Heart left ventricle (tissue), 16 donors: Measurements from ENCODE around the gene KDM3B. TPM values are rescaled to one million over a fixed set of nuclear protein-coding genes. Genes with fewer than 3 reads are reported as not detected.

Experiments used
- ATAC-seq, 4 donors: fragments of 200-7000 bp; cut with Tn5 transposase; one replicate each; pipeline ENCODE4 v1.9.1; 2020 to 2022; ENCODE audit warnings: moderate library complexity in 4 of 4, mild to moderate bottlenecking in 3 of 4, moderate number of reproducible peaks in 1 of 4
- DNase-seq, 5 donors: peaks; one replicate each; pipeline ENCODE4 v3.0.0-alpha.2; 2020
- H3K27ac ChIP-seq, 12 donors: fragments of 200-600 bp; sonication (generic) in 4 of 12; one replicate each; pipeline versions ENCODE4 v1.5.0 to v1.8.0; 2016 to 2022; ENCODE audit warnings: mild to moderate bottlenecking in 2 of 12
- H3K27me3 ChIP-seq, 9 donors: fragments of 200-600 bp; sonication (generic) in 2 of 9; one replicate each; pipeline versions ENCODE4 v1.5.1 to v1.8.0; 2016 to 2022; ENCODE audit warnings: mild to moderate bottlenecking in 3 of 9
- H3K36me3 ChIP-seq, 9 donors: fragments of 200-600 bp; sonication (generic) in 2 of 9; one replicate each; pipeline versions ENCODE4 v1.5.0 to v1.8.0; 2018 to 2022; ENCODE audit warnings: mild to moderate bottlenecking in 2 of 9
- H3K4me1 ChIP-seq, 12 donors: fragments of 200-600 bp; sonication (generic) in 4 of 12; one replicate each; pipeline versions ENCODE4 v1.5.0 to v1.8.0; 2016 to 2022; ENCODE audit warnings: mild to moderate bottlenecking in 3 of 12
- H3K4me3 ChIP-seq, 12 donors: fragments of 200-600 bp; sonication (generic) in 4 of 12; one replicate each; pipeline versions ENCODE4 v1.5.0 to v1.8.0; 2017 to 2022; ENCODE audit warnings: mild to moderate bottlenecking in 9 of 12, moderate library complexity in 4 of 12
- H3K9me3 ChIP-seq, 12 donors: fragments of 200-600 bp; sonication (generic) in 4 of 12; one replicate each; pipeline versions ENCODE4 v1.5.0 to v1.8.0; 2016 to 2022; ENCODE audit warnings: mild to moderate bottlenecking in 1 of 12
- CTCF ChIP-seq, 12 donors: fragments of 200-600 bp; sonication (generic) in 4 of 12; IDR thresholded peaks; one replicate each; pipeline versions ENCODE4 v1.5.0 to v1.8.0; 2018 to 2022; ENCODE audit warnings: antibody characterized with exemption in 12 of 12, mild to moderate bottlenecking in 5 of 12
- POLR2A ChIP-seq, 2 donors: fragments of 450-650 bp; IDR thresholded peaks; one replicate each; pipeline ENCODE4 v1.6.1; 2017; ENCODE audit warnings: antibody characterized with exemption in 2 of 2, mild to moderate bottlenecking in 2 of 2, moderate library complexity in 2 of 2
- WGBS, 4 donors: extraction: QIAGEN DNeasy Blood & Tissue Kit in 2 of 4; methylation state at CpG; one replicate each; pipeline versions ENCODE4 v1.1.5 to v1.1.7; 2013 to 2018; 5-methylcytosine and 5-hydroxymethylcytosine counted together
- intact Hi-C, 10 donors: fragments of 100-400 bp; cut with DNase I; formaldehyde crosslinking; loops; one replicate each; pipeline versions ENCODE4 v1.11.1 to v1.14.2; 2022
- polyA plus RNA-seq, 2 donors: library from polyadenylated mRNA; stranded (reverse); fragments of 200-250 nt; gene quantifications; one replicate each; pipeline ENCODE4 v1.2.3, GENCODE V29; 2013
- total RNA-seq, 9 donors: library from RNA; depleted of rRNA in 2 of 9; stranded (reverse); fragments of >200 nt in 2 of 9; fragmentation: NEBNext Ultra II Directional in 3 of 9; extraction: Animal tissue kit (Norgen Biotek cat#: 25700) in 3 of 9; gene quantifications; one replicate each; pipeline versions ENCODE4 v1.1.0 to v1.2.4, GENCODE V29; 2016 to 2023
- donor health status: ischemic (EF 13 %, LVEDD 7.1; RV severe dilation, severe dysfunction).
- donor health status: healthy with polysubstance abuse.
- donor health status: DM: no; HTN: yes; CAD: no.
- donor health status: DM: no; HTN: no; CAD: no.
- donor health status: ischemic (EF 25% LVEDD 6.9; RV normal size, moderate dysfunction).
- donor health status: ischemic (EF 25% LVEDD 5.7; RV mildly dilated, moderate dysfunction).
- donor health status: healthy.
- donor health status: DM: yes; HTN: yes; CAD: no.
- donor health status: ischemic (EF 35%, LVEDD 5.7; RV mildly dilated, moderate dysfunction).
- donor health status: nonischemic (EF 11% LVEDD 7.7; RV severe dilation, severe dysfunction).
- donor health status: DM: yes; HTN: yes; CAD: no.
- donor health status: PGD.
- donor health status: ischemic (EF 29% LVEDD 5.4; RV normal size, mild dysfunction).
- donor health status: nonischemic (EF 23%, LVEDD 6.1; RV moderate dilation, normal function).

Gene KDM3B
- total and polyA plus RNA-seq, 11 donors, result 17.0 to 65.1 (median 44.8) TPM

DNA sequence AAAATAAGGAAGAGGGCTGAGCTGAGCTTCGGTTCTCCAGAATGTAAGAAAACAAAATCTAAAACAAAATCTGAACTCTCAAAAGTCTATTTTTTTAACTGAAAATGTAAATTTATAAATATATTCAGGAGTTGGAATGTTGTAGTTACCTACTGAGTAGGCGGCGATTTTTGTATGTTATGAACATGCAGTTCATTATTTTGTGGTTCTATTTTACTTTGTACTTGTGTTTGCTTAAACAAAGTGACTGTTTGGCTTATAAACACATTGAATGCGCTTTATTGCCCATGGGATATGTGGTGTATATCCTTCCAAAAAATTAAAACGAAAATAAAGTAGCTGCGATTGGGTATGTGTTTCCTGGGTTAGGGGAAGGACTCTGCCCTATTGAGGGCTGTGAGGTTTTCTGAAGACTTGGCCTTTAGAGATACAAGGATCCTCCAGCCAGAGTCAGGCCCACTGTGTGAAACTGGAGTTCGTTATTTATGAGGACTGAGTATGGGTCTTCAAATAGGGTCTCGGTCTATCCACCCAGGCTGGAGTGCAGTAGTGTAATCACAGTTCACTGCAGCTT is 116.6 kb downstream of the KDM3B start:
- ATAC-seq (no peak), DNase-seq (no peak)
- 87 to 92% (median 89%) methylated on average over 8 of the region's 8 CpGs for WGBS, 4 donors
- H3K27me3 ChIP-seq, result no peaks in the 10 kb centered on the region
- intact Hi-C loops, result loop anchor here in 2 of 10 donors (1.0 to 5.0 kb wide), 2 partner anchors 22 to 33 kb away; no protein-coding TSS in a partner anchor
- H3K4me1 ChIP-seq, result peaks cover 0 to 32% (median 22%) of the 10 kb centered on the region in 12 donors
- no peak overlapping the region for H3K27ac ChIP-seq
- H3K9me3 ChIP-seq, result no peaks in the 10 kb centered on the region
- TF ChIP-seq POLR2A (IDR thresholded peaks at IDR 0.05) (no peak), CTCF (IDR thresholded peaks at IDR 0.05) (no peak)
- H3K4me3 ChIP-seq, result peak overlapping the region in 3 of 12 donors; percentile 68 to 92 (median 81)
- peaks cover 0 to 25% (median 16%) of the 10 kb centered on the region in 9 donors for H3K36me3 ChIP-seq

GRCh38 chr5:138469540-138470321 is 117.2 kb downstream of the KDM3B start:
- 70 to 77% (median 71%) methylated on average over 7 to 8 of the region's 8 CpGs for WGBS, 4 donors
- peaks cover 0 to 25% (median 16%) of the 10 kb centered on the region in 9 donors for H3K36me3 ChIP-seq
- DNase-seq, result no peak
- no peaks in the 10 kb centered on the region for H3K27me3 ChIP-seq
- intact Hi-C loops, result loop anchor here in 1 of 10 donors (5.0 kb wide), 1 partner anchor 33 kb away; no protein-coding TSS in a partner anchor
- ATAC-seq, result peak in 2 of 4 donors; percentile 19 to 28
- H3K27ac ChIP-seq, result no peak overlapping the region
- TF ChIP-seq POLR2A (IDR thresholded peaks at IDR 0.05), result no peak
- no peak for TF ChIP-seq CTCF (IDR thresholded peaks at IDR 0.05)
- no peaks in the 10 kb centered on the region for H3K9me3 ChIP-seq
- no peak overlapping the region for H3K4me3 ChIP-seq
- H3K4me1 ChIP-seq, result peaks cover 0 to 29% (median 19%) of the 10 kb centered on the region in 12 donors

DNA sequence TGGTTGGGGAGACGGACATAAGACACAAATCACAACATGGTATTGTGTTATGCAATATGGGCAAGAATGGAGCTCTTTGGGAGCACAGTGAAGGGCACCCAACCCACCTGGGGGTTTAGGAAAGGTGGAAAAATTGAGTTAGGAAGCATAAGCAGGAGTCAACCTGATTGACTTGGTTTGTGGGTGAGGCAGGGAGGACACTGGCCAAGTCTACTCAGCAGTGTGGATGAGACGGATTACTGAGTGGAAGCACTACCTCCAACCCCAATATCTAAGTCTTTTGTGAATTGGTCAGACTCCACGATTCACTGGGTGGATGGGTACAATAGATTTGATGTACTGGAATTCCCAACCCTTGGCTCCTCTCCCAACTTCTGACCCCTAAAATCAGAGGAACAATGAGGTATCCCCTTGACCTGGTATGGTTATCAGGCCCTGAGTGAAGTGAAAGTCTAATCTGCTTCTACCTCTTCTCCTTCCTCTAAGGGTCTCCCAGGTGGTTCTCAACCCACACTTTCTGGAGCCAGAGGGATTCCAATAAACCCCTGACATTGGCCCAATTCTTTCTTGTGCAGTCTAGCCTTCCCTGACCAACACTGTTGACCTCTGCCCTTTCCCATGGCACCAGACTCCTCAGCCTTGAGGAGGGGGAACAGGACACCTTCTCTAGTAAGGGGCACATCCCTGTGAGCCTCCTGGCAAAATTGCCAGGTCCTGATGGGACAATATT is 118.0 kb downstream of the KDM3B start:
- Histone ChIP-seq H3K36me3 (peaks cover 0 to 25% (median 16%) of the 10 kb centered on the region in 9 donors), H3K9me3 (no peaks in the 10 kb centered on the region), H3K27ac (no peak overlapping the region), H3K4me1 (peaks cover 0 to 29% (median 19%) of the 10 kb centered on the region in 12 donors), H3K27me3 (no peaks in the 10 kb centered on the region), H3K4me3 (no peak overlapping the region)
- 73 to 81% (median 79%) methylated on average over 3 of the region's 3 CpGs for WGBS, 4 donors
- peak in 2 of 4 donors; percentile 13 to 33 for ATAC-seq
- intact Hi-C loops, result no loop called here
- DNase-seq, result no peak
- TF ChIP-seq POLR2A (IDR thresholded peaks at IDR 0.05) (no peak), CTCF (IDR thresholded peaks at IDR 0.05) (no peak)

- TF ChIP-seq CTCF (IDR thresholded peaks at IDR 0.05) (no peak), POLR2A (IDR thresholded peaks at IDR 0.05) (no peak)
- Histone ChIP-seq H3K9me3 (no peaks in the 10 kb centered on the region), H3K27ac (no peak overlapping the region), H3K4me3 (no peak overlapping the region), H3K27me3 (no peaks in the 10 kb centered on the region), H3K36me3 (peaks cover 0 to 25% (median 16%) of the 10 kb centered on the region in 9 donors), H3K4me1 (peaks cover 0 to 25% (median 16%) of the 10 kb centered on the region in 12 donors)
- no peak for ATAC-seq
- 86 to 92% (median 90%) methylated on average over 2 of the region's 2 CpGs for WGBS, 4 donors
- intact Hi-C loops, result no loop called here
- no peak for DNase-seq
These were observed 118.5 kb downstream of the KDM3B start for GRCh38 chr5:138471052-138471361.
